ENCODE data around the gene SMIM38. TPM values are rescaled to one million over a fixed set of nuclear protein-coding genes. Genes with fewer than 3 reads are reported as not detected.

The SMIM38 gene
- polyA plus RNA-seq, 1 of the 3 experiments (the other 2 are of a cell fraction) = 0.13 TPM

DNA sequence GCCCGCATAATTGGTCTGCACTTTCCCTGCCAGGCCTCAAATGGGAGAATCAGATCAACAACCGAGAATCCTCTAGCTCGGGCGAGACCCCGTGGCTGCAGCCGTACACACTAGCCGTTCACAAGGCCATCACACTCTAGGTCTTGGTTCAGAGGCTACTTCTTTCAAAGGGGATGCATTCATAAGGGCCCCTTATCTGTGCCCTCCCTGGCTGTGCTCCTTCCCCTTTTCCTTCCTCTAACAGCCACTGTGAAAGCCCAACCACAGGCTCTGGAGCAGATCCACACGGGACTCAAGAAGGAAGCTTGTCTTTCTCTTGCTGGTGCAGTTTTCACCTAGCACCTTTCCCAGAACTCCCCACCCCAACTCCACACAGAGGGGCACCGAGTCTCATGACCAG lies 24.5 kb downstream of the SMIM38 start:
- Histone ChIP-seq H2AFZ (ENCODE audit: low read depth) (no peak overlapping the region), H3K4me1 (ENCODE audit: control insufficient read depth in 1 of 2, insufficient read depth in 2 of 2, low read depth in 1 of 2, low read length in 1 of 2) (peaks cover 0 to 6% of the 10 kb centered on the region in 2 experiments; a peak in 2 of 4 replicates), H3K27ac (ENCODE audit: low read depth in 2 of 2, low read length in 1 of 2) (no peak overlapping the region), H3F3A (replicated peaks; ENCODE audit: insufficient read depth) (no peaks in the 10 kb centered on the region), H3K4me3 (ENCODE audit: low read depth in 2 of 2, low read length in 1 of 2) (no peak overlapping the region), H3K79me2 (ENCODE audit: insufficient read depth) (no peaks in the 10 kb centered on the region), H3K4me2 (no peak overlapping the region), H3K9me3 (no peaks in the 10 kb centered on the region), H4K20me1 (ENCODE audit: insufficient read depth) (no peaks in the 10 kb centered on the region), H3K9ac (no peak overlapping the region), H3K9me2 (no peaks in the 10 kb centered on the region), H3K27me3 (ENCODE audit: insufficient read depth) (no peaks in the 10 kb centered on the region; the same call in 1 of the 2 replicates), H3K36me3 (replicated peaks in 1 of 2; ENCODE audit: control insufficient read depth in 1 of 2, insufficient read depth in 2 of 2, low read length in 1 of 2) (no peaks in the 10 kb centered on the region)
- no peak for DNase-seq
- CTCF ChIA-PET = no interaction called here
- WGBS (ENCODE audit: low lambda C conversion rate) = 79% methylated on average over 9 of the region's 9 CpGs
- TF ChIP-seq SMC3 (IDR thresholded peaks at IDR 0.05; ENCODE audit: low read depth, low read length) (no peak), POLR2AphosphoS5 (IDR thresholded peaks at IDR 0.05; ENCODE audit: low read depth, low read length) (no peak), FOXJ3 (CRISPR knock-in tag; IDR thresholded peaks at IDR 0.05) (no peak), RCOR1 (IDR thresholded peaks at IDR 0.05; ENCODE audit: low read length) (no peak), EP300 (IDR thresholded peaks at IDR 0.05; ENCODE audit: borderline replicate concordance in 1 of 2, low read depth in 1 of 2, low read length in 1 of 2) (no peak)
- TF ChIP-seq, protein P1, sequence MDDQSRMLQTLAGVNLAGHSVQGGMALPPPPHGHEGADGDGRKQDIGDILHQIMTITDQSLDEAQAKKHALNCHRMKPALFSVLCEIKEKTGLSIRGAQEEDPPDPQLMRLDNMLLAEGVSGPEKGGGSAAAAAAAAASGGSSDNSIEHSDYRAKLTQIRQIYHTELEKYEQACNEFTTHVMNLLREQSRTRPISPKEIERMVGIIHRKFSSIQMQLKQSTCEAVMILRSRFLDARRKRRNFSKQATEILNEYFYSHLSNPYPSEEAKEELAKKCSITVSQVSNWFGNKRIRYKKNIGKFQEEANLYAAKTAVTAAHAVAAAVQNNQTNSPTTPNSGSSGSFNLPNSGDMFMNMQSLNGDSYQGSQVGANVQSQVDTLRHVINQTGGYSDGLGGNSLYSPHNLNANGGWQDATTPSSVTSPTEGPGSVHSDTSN (IDR thresholded peaks at IDR 0.05) = no peak
- POLR2A ChIA-PET = no interaction called here

DNA sequence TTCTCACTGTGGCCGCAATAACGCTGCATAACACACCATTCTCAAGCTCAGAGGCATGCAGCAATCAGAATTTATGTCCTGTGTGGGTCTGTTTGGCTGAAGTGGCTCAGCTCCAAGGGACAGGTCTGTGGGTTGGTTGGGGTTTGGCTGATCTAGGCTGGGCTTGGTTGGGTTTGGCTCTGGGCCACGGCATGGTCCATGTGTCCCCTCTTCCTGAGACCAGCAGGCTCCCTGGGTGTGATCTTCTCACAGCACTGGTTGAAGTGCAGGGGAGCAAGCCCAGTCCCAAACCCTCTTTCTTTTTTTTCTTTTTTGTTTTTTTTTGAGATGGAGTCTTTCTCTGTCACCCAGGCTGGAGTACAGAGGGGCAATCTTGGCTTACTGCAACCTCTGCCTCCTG lies 25.0 kb downstream of the SMIM38 start:
- H2AFZ ChIP-seq (ENCODE audit: low read depth) = no peak overlapping the region
- POLR2A ChIA-PET = no interaction called here
- no peaks in the 10 kb centered on the region for H3K79me2 ChIP-seq (ENCODE audit: insufficient read depth)
- H3K27me3 ChIP-seq (ENCODE audit: insufficient read depth) = peaks cover under 1% of the 10 kb centered on the region
- no peaks in the 10 kb centered on the region for H3K9me2 ChIP-seq
- no peaks in the 10 kb centered on the region for H3K9me3 ChIP-seq
- H3K4me1 ChIP-seq (ENCODE audit: control insufficient read depth in 1 of 2, insufficient read depth in 2 of 2, low read depth in 1 of 2, low read length in 1 of 2) = peaks cover 0 to 6% of the 10 kb centered on the region in 2 experiments; a peak in 2 of 4 replicates
- no peaks in the 10 kb centered on the region for H4K20me1 ChIP-seq (ENCODE audit: insufficient read depth)
- no peaks in the 10 kb centered on the region for H3F3A ChIP-seq (replicated peaks; ENCODE audit: insufficient read depth)
- CTCF ChIA-PET = no interaction called here
- H3K27ac ChIP-seq (ENCODE audit: low read depth in 2 of 2, low read length in 1 of 2) = no peak overlapping the region
- no peak overlapping the region for H3K4me3 ChIP-seq (ENCODE audit: low read depth in 2 of 2, low read length in 1 of 2)
- TF ChIP-seq POLR2AphosphoS5 (IDR thresholded peaks at IDR 0.05; ENCODE audit: low read depth, low read length) (no peak), SMC3 (IDR thresholded peaks at IDR 0.05; ENCODE audit: low read depth, low read length) (no peak), NRF1 (IDR thresholded peaks at IDR 0.05; ENCODE audit: low read depth, low read length) (no peak), RCOR1 (IDR thresholded peaks at IDR 0.05; ENCODE audit: low read length) (no peak), TCF12 (IDR thresholded peaks at IDR 0.05) (no peak), TEAD4 (IDR thresholded peaks at IDR 0.05; ENCODE audit: borderline replicate concordance, insufficient read depth) (no peak)
- TF ChIP-seq, protein P1 (IDR thresholded peaks at IDR 0.05) = no peak
- TF ChIP-seq, protein P2, sequence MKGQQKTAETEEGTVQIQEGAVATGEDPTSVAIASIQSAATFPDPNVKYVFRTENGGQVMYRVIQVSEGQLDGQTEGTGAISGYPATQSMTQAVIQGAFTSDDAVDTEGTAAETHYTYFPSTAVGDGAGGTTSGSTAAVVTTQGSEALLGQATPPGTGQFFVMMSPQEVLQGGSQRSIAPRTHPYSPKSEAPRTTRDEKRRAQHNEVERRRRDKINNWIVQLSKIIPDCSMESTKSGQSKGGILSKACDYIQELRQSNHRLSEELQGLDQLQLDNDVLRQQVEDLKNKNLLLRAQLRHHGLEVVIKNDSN (IDR thresholded peaks at IDR 0.05; ENCODE audit: borderline replicate concordance, low read depth) = no peak
- TF ChIP-seq, protein P3, sequence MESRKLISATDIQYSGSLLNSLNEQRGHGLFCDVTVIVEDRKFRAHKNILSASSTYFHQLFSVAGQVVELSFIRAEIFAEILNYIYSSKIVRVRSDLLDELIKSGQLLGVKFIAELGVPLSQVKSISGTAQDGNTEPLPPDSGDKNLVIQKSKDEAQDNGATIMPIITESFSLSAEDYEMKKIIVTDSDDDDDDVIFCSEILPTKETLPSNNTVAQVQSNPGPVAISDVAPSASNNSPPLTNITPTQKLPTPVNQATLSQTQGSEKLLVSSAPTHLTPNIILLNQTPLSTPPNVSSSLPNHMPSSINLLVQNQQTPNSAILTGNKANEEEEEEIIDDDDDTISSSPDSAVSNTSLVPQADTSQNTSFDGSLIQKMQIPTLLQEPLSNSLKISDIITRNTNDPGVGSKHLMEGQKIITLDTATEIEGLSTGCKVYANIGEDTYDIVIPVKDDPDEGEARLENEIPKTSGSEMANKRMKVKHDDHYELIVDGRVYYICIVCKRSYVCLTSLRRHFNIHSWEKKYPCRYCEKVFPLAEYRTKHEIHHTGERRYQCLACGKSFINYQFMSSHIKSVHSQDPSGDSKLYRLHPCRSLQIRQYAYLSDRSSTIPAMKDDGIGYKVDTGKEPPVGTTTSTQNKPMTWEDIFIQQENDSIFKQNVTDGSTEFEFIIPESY (IDR thresholded peaks at IDR 0.05; ENCODE audit: borderline replicate concordance, low read depth) = no peak
- TF ChIP-seq, protein P4, sequence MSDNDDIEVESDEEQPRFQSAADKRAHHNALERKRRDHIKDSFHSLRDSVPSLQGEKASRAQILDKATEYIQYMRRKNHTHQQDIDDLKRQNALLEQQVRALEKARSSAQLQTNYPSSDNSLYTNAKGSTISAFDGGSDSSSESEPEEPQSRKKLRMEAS (IDR thresholded peaks at IDR 0.05; ENCODE audit: low read depth) = no peak
- no peak overlapping the region for H3K4me2 ChIP-seq
- no peak overlapping the region for H3K9ac ChIP-seq
- no peak for DNase-seq
- 80% methylated on average over 3 of the region's 3 CpGs for WGBS (ENCODE audit: low lambda C conversion rate)
- no peaks in the 10 kb centered on the region for H3K36me3 ChIP-seq (replicated peaks in 1 of 2; ENCODE audit: control insufficient read depth in 1 of 2, insufficient read depth in 2 of 2, low read length in 1 of 2)

Measured in SK-N-SH (cell line).